Activated naive CD4-positive, alpha-beta T cell (primary cell): ENCODE data around the gene FOXP1.

Experiments
- DNase-seq, 4 experiments: peaks; one replicate each; lab custom pipeline; 2025; lab: John Stamatoyannopoulos, UW

The FOXP1 gene

DNA sequence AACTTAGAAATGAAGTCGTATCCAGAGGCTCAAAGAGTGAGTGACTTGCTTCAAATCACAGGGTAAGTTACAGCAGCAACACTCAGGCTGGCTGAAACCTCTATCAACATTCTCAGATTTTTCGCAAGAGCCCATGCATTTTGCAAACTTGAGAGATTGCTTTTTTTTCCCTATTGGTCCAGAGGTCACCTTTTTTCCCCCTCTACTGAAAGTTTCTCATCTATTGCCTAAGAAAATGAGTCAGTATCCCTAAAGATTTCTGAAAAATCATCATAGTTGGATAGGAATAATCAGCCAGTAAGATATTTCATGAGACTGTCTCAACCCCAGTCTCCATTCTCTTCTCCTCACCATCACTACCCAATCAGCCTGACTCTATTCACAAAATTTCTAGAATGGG is 410.6 kb downstream of the FOXP1 start:
- DNase-seq, result no peak

DNA sequence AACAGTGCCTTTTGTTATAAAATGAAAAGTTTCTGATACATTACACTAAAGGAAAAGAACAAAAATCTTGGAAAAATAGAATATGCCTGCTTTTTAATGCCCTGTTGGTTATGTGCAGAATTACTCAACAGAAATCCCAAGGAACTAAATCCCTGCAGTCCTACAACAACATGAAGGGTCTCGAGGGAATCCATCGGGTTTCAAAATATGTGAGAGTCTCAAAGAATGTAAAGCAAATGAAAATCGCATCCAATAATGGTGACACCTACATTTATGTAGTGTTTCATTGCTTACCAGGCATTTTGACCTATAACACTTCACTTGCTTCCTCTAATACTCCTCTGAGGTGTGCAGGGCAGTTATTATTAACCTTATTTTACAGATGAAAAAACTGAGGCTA is 411.3 kb downstream of the FOXP1 start:
- DNase-seq, result no peak

DNA sequence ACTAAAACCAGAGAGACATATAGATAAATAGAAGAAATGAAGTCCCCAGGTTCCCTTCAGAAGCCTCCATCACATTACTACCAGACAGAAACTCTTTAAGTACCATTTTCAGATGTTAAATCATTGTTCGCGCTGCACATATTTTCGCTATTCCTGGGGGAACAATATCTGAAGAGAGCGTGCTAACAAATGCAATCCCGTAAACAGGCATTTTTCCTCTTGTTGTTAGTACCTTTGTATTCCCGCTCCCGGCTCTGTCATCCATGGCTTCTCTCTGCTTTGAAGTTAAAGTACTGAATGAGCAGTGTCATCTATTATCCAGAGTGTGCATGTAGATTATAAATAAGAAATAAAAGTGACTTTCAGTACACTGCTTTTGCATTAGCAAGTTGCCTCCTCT is 412.3 kb downstream of the FOXP1 start:
- no peak for DNase-seq

- no peak for DNase-seq
Measured at GRCh38 chr3:71168880-71169411, 414.6 kb downstream of the FOXP1 start.

DNA sequence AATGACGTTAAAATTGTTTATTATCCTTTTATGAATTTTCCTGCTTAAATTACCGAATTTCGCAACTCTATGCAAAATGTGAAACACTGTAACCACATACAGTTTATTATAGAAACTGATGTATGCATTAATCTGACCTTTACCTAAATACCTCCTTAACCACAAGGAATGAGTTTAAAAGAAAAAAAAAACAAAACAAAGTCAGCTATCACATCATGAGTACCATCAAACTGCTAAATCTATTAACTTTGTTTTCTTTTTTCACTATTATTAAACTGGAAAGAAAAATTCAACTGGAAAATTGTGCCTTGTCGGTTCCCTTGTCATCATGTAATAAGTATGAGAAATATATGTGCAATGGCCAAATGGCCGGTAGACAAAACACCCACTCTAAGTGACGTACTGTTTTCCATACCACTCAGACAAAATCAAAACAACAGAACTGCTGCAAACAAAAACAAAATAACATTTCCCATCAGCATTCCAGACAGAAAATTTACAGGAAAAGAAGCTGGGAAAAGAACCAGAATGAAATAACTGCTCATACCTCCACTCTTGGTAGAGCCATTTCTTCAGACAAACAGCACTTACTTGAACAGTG is 415.3 kb downstream of the FOXP1 start:
- DNase-seq, result no peak

DNA sequence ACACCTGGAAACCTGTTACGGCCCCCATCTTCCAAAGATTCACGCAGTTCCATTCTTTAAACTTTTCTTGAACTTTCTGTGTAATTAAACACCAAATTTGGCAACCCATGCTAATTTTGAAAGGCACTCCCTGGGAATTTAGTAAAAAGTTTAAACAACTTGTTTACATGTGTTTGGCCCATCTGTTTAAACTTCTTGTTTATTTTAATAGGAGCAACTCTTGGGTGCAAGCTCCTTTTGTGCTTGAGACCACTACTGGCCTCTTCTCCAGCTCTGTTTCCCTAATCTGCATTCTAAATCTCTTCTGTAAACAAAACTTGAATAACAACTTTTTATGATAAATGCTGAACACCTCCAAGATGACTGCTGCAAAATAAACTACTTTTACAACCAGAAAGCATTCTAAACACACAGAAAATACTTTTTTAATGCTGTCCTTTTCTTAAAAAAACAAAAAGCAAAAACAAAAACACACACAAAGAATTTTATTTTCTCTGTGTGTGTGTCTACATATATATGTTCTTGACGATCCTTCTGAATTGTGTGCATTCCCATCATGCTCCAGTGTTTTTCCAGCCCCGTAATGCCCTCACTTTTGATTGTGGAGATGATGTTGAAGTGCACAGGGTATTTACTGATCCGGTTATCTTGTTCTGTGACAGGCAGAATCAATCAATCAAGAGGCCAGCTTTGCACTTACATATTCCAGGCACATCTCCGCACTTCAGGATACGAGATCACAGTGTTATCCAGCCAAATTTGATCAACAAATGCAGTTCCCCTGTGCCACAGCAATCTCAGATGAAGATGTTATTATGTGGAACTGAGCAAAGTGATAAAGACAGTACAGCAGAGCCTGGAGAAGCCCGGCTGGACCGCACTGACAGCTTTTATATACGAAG is 416.9 kb downstream of the FOXP1 start:
- no peak for DNase-seq

DNA sequence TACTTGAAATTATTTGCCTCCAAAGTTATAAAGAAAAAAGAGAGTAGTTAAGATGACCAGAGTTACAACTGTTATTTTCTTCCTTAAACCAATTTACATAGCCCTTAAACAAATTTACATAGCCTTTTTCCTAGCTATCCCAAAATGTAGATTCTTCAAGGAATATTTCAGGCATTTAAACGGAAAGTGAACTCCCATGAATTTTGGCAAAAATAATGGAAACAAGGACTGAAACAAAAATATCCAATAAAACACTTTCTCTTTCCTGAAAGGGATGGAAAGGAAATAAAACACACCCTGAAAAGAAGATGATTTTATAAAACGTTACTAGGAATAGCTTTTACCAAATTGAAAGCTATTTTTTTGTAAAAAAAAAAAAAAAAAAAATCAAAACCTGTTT is 418.6 kb downstream of the FOXP1 start:
- DNase-seq, result no peak

DNA sequence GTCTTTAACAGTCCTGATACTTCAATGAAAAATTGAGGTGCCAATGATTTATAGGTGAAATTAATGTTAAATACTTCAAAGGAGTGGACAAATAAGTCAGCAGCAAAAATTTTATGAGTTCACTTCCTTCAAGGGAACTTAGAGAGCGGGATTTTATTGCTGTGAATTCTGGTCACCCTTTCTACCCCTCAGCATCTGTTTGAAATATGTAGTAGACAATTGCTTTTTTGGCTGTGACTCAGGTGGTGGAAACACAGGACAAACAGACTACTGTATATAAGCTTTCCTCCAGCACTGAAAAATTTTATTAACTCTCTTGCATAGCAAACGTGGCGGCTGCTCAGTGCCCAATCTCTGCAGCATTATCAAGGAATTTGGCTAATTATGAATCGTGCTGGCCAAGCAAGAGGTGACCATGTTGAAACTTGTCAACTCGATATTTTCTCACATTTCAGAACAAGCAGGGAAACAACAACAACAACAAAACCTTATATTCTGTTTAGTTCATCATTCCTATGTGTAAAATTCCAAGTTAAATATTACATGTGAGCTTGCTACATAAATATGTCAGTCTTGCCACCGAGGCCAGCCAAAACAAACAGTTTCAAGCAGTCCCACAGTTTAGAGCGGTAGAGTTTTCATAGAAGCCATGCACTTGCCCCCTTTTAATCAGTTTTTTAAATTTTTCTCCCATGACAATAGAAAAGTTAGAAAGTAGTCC is 420.2 kb downstream of the FOXP1 start:
- DNase-seq, result no peak

GRCh38 chr3:71162221-71162620 is 421.3 kb downstream of the FOXP1 start:
- no peak for DNase-seq

- DNase-seq, result no peak
Measured at GRCh38 chr3:71160785-71161546, 422.6 kb downstream of the FOXP1 start.

- no peak for DNase-seq
Measured at GRCh38 chr3:71156062-71156665, 427.4 kb downstream of the FOXP1 start.

GRCh38 chr3:71154846-71155245 is 428.7 kb downstream of the FOXP1 start:
- DNase-seq, result no peak

GRCh38 chr3:71153713-71154112 is 429.8 kb downstream of the FOXP1 start:
- DNase-seq, result no peak

DNA sequence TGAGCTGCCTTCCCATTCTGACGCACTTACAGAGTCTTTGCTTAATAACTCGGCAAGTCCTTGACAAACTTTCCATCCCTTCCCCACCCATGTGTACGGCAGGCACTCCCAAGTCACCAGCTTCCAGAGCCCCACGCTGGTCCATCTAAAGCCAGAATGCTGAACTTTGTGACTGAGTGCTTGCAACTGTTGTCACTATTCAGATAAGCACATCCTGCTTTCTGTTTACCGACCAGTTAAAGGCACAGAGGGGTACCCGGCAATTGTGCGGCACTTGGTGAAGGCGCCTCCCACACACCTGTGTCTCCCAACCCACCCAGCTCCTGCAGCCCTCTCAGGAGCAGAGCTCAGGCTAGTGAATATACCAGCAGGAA is 430.6 kb downstream of the FOXP1 start:
- no peak for DNase-seq

DNA sequence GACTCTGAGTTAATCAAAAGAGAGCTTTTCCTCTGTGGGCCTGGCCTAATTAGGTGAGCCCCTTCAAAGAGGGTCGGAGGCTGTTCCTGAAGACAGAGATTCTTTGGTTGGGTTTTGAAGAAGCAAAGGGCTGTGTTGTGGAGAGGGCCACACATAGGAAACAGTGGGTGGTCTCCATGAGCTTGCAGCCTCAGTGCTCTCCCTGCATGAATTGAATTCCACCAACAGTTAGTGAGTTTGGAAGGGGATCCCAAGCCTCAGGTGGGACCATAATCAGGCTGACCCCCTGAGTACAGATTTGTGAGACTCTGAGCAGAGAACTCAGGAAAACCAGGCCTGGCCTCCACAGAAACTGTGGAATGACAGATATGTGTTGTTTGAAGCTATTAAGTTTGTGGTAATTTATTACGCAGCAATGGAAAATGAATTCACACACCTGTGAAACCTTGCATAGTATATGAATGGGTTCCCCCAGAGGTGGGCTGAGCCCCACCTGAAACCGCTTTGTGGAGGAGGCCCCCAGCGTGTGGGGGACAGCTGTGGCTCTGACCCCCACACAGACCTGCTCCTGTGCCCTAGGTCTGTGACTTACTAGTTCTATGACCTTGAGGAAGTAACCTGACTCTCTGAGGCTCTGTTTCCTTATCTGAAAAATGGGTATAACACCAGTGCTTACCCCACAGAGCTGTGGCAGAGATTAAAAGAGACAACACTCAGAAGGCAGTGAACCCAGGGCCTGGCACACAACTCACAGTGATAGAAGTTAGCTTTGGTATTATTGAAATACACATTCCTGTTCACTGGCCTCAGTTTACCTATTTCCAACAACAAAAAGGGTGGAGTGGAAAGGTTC is 431.3 kb downstream of the FOXP1 start:
- DNase-seq, result no peak

GRCh38 chr3:71149959-71150954 is 433.3 kb downstream of the FOXP1 start:
- DNase-seq, result no peak

DNA sequence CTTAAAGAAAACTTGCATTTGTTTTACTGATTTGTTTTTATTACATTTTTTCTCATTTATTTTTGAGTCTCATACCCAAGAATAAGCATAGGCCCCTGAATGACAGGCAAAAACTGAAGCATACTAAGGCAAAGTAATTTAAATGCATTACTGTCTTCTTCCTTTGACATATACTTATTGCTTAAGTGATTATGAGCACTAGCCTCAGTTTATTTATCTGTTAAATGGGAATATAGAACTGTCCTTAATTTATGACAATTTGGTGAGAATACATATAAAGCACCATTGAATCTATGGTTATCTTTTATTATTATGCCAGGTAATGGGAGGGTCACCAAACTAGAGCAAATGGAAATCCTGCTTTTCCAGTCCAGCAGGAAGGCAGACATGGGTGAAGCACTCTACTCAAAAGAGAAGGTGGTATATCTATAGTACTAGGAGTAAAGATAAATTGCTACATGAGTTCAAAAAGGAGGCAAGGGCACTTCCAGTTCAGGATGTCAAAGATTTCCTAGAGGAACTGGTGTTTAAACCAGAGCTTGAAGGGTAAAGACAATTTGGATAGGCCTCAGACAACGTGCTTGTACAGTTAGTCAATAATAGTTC is 435.0 kb downstream of the FOXP1 start:
- no peak for DNase-seq

GRCh38 chr3:71146673-71147072 is 436.9 kb downstream of the FOXP1 start:
- no peak for DNase-seq

- no peak for DNase-seq
Measured at GRCh38 chr3:71145954-71146353, 437.6 kb downstream of the FOXP1 start.
